CD4-positive, alpha-beta T cell (primary cell): ENCODE measurements around the gene EMILIN1. TPM values are rescaled to one million over a fixed set of nuclear protein-coding genes. Genes with fewer than 3 reads are reported as not detected.

Source experiments
- ATAC-seq: fragments of 200-7000 bp; cut with Tn5 transposase; one replicate; pipeline ENCODE4 v1.10.0; 2022; ENCODE audit warnings: mild to moderate bottlenecking; ENCODE audit not compliant: poor library complexity
- CTCF ChIA-PET: fragments of 350-600 bp; sonication (Branson Sonifier 250); formaldehyde crosslinking; loops from one replicate; lab custom pipeline; 2021; ENCODE audit warnings: antibody characterized with exemption, inconsistent platforms; lab: Charles Lee
- POLR2A ChIA-PET: fragments of 350-600 bp; sonication (Branson Sonifier 250); formaldehyde crosslinking; loops from one replicate; lab custom pipeline; 2021; ENCODE audit warnings: antibody characterized with exemption, inconsistent platforms; lab: Charles Lee
- DNase-seq, 14 experiments: peaks; one replicate each; pipeline ENCODE4 v3.0.0-alpha.2; 2013 to 2020; ENCODE audit warnings: mixed read lengths in 2 of 14
- H3K27ac ChIP-seq, 2 donors: one replicate each; pipeline versions ENCODE4 v1.5.1 to v1.7.0; 2013; ENCODE audit warnings: low read length in 2 of 2, low read depth in 1 of 2, mild to moderate bottlenecking in 1 of 2
- H3K27me3 ChIP-seq, 2 experiments: 1 replicate in 1 of 2; 2 replicates in 1 of 2; pipeline versions ENCODE4 v1.6.1 to v1.7.0; 2013; ENCODE audit warnings: low read length in 2 of 2, control low read depth in 1 of 2, mild to moderate bottlenecking in 1 of 2, moderate library complexity in 1 of 2; ENCODE audit not compliant: insufficient read depth in 2 of 2, control insufficient read depth in 1 of 2
- H3K36me3 ChIP-seq: one replicate; pipeline ENCODE4 v1.6.1; 2013; ENCODE audit warnings: low read length, control low read depth; ENCODE audit not compliant: insufficient read depth
- H3K4me1 ChIP-seq: one replicate; pipeline ENCODE4 v1.6.1; 2013; ENCODE audit warnings: low read length, control low read depth; ENCODE audit not compliant: insufficient read depth
- H3K4me3 ChIP-seq: one replicate; pipeline ENCODE4 v1.5.1; 2013; ENCODE audit warnings: mild to moderate bottlenecking, low read length, moderate library complexity
- H3K9me3 ChIP-seq, 2 experiments: 1 replicate in 1 of 2; 2 replicates in 1 of 2; pipeline versions ENCODE4 v1.6.1 to v1.7.0; 2013; ENCODE audit warnings: low read length in 2 of 2, mild to moderate bottlenecking in 2 of 2, control low read depth in 1 of 2, moderate library complexity in 1 of 2; ENCODE audit not compliant: control insufficient read depth in 1 of 2, insufficient read depth in 1 of 2
- H3K27ac Mint-ChIP-seq: one replicate; pipeline ENCODE4 v1.8.0; 2020; ENCODE audit warnings: mixed read lengths
- H3K27me3 Mint-ChIP-seq: one replicate; pipeline ENCODE4 v1.8.0; 2021; ENCODE audit warnings: mixed read lengths
- H3K36me3 Mint-ChIP-seq: one replicate; pipeline ENCODE4 v1.8.0; 2021; ENCODE audit warnings: low read depth, mixed read lengths
- H3K4me1 Mint-ChIP-seq: one replicate; pipeline ENCODE4 v1.8.0; 2021; ENCODE audit warnings: low read depth, mixed read lengths
- H3K4me3 Mint-ChIP-seq: one replicate; pipeline ENCODE4 v1.8.0; 2020; ENCODE audit warnings: mild to moderate bottlenecking, mixed read lengths
- H3K9me3 Mint-ChIP-seq: one replicate; pipeline ENCODE4 v1.8.0; 2020; ENCODE audit warnings: mixed read lengths
- intact Hi-C, 2 experiments: fragments of 100-400 bp; cut with DNase I in 1 of 2; cut with micrococcal nuclease in 1 of 2; formaldehyde crosslinking; loops; one replicate each; pipeline versions ENCODE4 v1.15.1 to v1.9.0; 2023 to 2025; cut with DNase I, micrococcal nuclease
- total RNA-seq, 174 experiments: library from RNA in 2 of 174; stranded (reverse) in 2 of 174; gene quantifications; one replicate each; pipeline ENCODE4 v1.2.3 and lab custom pipeline; 2021 to 2026
- TF ChIP-seq, protein P1 (sequence below): fragments of 200-600 bp; IDR thresholded peaks from one replicate; pipeline ENCODE4 v1.8.0; 2022; ENCODE audit warnings: antibody characterized with exemption, mild to moderate bottlenecking

Gene EMILIN1
- total RNA-seq, 2 experiments from 2014 or later: 0.14 to 0.25 TPM

DNA sequence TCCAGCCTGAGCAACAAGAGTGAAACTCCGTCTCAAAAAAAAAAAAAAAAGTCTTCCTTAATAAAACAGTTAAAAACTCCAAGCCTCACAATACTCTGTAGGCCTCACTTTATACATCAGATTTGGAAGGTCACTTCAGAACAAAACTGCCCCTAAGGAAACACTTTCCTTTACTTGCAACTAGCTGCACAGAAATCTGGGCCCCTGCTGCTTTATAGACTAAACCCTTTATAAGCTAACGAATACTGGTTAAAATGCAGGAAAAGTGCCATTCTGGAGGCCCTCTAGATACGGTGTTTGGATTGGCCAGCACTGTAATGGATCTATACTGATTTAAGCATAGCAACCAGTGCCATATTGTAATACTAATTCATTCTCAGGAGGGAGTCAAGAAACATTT lies 46.7 kb downstream of the EMILIN1 start:
- peak overlapping the region; percentile 80 for H3K4me3 Mint-ChIP-seq

DNA sequence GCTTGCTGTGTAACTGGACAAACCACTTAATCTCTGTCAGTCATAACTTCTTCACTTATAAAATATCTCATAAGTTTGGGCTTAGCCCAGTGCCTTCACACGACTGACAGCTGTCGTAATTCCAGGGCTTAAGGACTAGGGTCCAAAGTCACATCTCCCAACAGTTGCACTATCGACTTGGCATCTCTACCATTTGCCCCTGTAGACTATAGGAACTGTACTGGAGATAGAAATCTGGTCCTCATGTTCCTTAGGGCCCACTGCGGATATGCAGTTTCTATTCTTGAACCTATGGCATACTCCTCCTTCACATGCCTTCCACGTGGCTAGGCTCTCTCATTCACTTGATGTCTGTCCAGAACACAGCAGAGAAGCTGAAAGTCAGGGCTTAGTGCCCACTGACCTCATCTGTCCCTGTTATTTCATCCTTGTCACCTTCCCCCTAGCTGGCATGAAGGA lies 47.9 kb downstream of the EMILIN1 start:
- H3K4me3 ChIP-seq: no peak overlapping the region
- no peaks in the 10 kb centered on the region for H3K27me3 ChIP-seq
- Mint-ChIP-seq H3K4me3 (peak overlapping the region; percentile 25), H3K36me3 (peaks cover 24% of the 10 kb centered on the region), H3K4me1 (peaks cover 8% of the 10 kb centered on the region), H3K27ac (no peak overlapping the region), H3K9me3 (no peaks in the 10 kb centered on the region), H3K27me3 (no peaks in the 10 kb centered on the region)
- intact Hi-C loops: no loop called here
- CTCF ChIA-PET: no interaction called here
- DNase-seq: no peak
- H3K36me3 ChIP-seq: peaks cover 20% of the 10 kb centered on the region
- H3K4me1 ChIP-seq: peaks cover 17% of the 10 kb centered on the region
- POLR2A ChIA-PET: no interaction called here
- TF ChIP-seq, protein P1, sequence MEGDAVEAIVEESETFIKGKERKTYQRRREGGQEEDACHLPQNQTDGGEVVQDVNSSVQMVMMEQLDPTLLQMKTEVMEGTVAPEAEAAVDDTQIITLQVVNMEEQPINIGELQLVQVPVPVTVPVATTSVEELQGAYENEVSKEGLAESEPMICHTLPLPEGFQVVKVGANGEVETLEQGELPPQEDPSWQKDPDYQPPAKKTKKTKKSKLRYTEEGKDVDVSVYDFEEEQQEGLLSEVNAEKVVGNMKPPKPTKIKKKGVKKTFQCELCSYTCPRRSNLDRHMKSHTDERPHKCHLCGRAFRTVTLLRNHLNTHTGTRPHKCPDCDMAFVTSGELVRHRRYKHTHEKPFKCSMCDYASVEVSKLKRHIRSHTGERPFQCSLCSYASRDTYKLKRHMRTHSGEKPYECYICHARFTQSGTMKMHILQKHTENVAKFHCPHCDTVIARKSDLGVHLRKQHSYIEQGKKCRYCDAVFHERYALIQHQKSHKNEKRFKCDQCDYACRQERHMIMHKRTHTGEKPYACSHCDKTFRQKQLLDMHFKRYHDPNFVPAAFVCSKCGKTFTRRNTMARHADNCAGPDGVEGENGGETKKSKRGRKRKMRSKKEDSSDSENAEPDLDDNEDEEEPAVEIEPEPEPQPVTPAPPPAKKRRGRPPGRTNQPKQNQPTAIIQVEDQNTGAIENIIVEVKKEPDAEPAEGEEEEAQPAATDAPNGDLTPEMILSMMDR: no peak
- H3K9me3 ChIP-seq: no peaks in the 10 kb centered on the region
- H3K27ac ChIP-seq: no peak overlapping the region
- no peak for ATAC-seq

More for the DNA sequence above, 46.7 kb downstream of the EMILIN1 start:
- intact Hi-C loops: no loop called here
- Histone ChIP-seq H3K36me3 (peaks cover 8% of the 10 kb centered on the region), H3K4me3 (no peak overlapping the region), H3K9me3 (no peaks in the 10 kb centered on the region), H3K4me1 (peaks cover 17% of the 10 kb centered on the region), H3K27me3 (no peaks in the 10 kb centered on the region), H3K27ac (no peak overlapping the region)
- no peak for ATAC-seq
- CTCF ChIA-PET: interaction anchor here (0.6 to 1.9 kb wide), 3 partner anchors 19 to 1531 kb away, joined by 3 to 5 read pairs (median 4); no protein-coding TSS in a partner anchor
- DNase-seq: no peak
- Mint-ChIP-seq H3K27me3 (peaks cover 6% of the 10 kb centered on the region), H3K27ac (no peak overlapping the region), H3K36me3 (peaks cover 12% of the 10 kb centered on the region), H3K4me1 (peaks cover 9% of the 10 kb centered on the region), H3K9me3 (no peaks in the 10 kb centered on the region)
- POLR2A ChIA-PET: interaction anchor here (1.9 to 3.0 kb wide), 2 partner anchors 9 to 11 kb away, joined by 7 to 56 read pairs; partner anchors contain the start of gene PREB
- TF ChIP-seq, protein P1: no peak

GRCh38 chr2:27127883-27128667 lies 49.7 kb downstream of the EMILIN1 start:
- Histone ChIP-seq H3K36me3 (peaks cover 36% of the 10 kb centered on the region), H3K27ac (no peak overlapping the region), H3K27me3 (no peaks in the 10 kb centered on the region), H3K4me3 (no peak overlapping the region), H3K9me3 (no peaks in the 10 kb centered on the region), H3K4me1 (peaks cover 24% of the 10 kb centered on the region)
- Mint-ChIP-seq H3K4me1 (peaks cover 10% of the 10 kb centered on the region), H3K27ac (peak overlapping the region; percentile 44), H3K9me3 (no peaks in the 10 kb centered on the region), H3K36me3 (peaks cover 31% of the 10 kb centered on the region), H3K27me3 (no peaks in the 10 kb centered on the region), H3K4me3 (no peak overlapping the region)
- CTCF ChIA-PET: no interaction called here
- ATAC-seq: no peak
- intact Hi-C loops: no loop called here
- POLR2A ChIA-PET: interaction anchor here (1.0 kb wide), 1 partner anchor 41 kb away, joined by 3 read pairs; no protein-coding TSS in a partner anchor
- DNase-seq: no peak
- TF ChIP-seq, protein P1: no peak
